Measurements from ENCODE around the gene KCNQ5. TPM values are rescaled to one million over a fixed set of nuclear protein-coding genes. Genes with fewer than 3 reads are reported as not detected.

Gene KCNQ5
- total RNA-seq, 1 donor from 2014 or later: 2.1 TPM

GRCh38 chr6:72720464-72720863 lies 98.6 kb downstream of the KCNQ5 start:
- DNase-seq (ENCODE audit: low read depth): no peak
- H3K27me3 ChIP-seq (ENCODE audit: control insufficient read depth, insufficient read depth, low read length): no peaks in the 10 kb centered on the region
- no peak for TF ChIP-seq CTCF (IDR thresholded peaks at IDR 0.05; ENCODE audit: insufficient read depth, low read length, severe bottlenecking)
- H3K36me3 ChIP-seq (ENCODE audit: control insufficient read depth, insufficient read depth, low read length): no peaks in the 10 kb centered on the region
- H3K4me3 ChIP-seq (ENCODE audit: low read depth, low read length): no peak overlapping the region
- no peak for FAIRE-seq

GRCh38 chr6:72721346-72721745 lies 99.5 kb downstream of the KCNQ5 start:
- Histone ChIP-seq H3K27me3 (ENCODE audit: control insufficient read depth, insufficient read depth, low read length) (no peaks in the 10 kb centered on the region), H3K36me3 (ENCODE audit: control insufficient read depth, insufficient read depth, low read length) (no peaks in the 10 kb centered on the region), H3K4me3 (ENCODE audit: low read depth, low read length) (no peak overlapping the region)
- TF ChIP-seq CTCF (IDR thresholded peaks at IDR 0.05; ENCODE audit: insufficient read depth, low read length, severe bottlenecking): no peak
- DNase-seq (ENCODE audit: low read depth) (no peak), FAIRE-seq (no peak)

GRCh38 chr6:72724545-72724944 lies 102.7 kb downstream of the KCNQ5 start:
- TF ChIP-seq CTCF (IDR thresholded peaks at IDR 0.05; ENCODE audit: insufficient read depth, low read length, severe bottlenecking): no peak
- Histone ChIP-seq H3K36me3 (ENCODE audit: control insufficient read depth, insufficient read depth, low read length) (no peaks in the 10 kb centered on the region), H3K4me3 (ENCODE audit: low read depth, low read length) (no peak overlapping the region), H3K27me3 (ENCODE audit: control insufficient read depth, insufficient read depth, low read length) (no peaks in the 10 kb centered on the region)
- DNase-seq (ENCODE audit: low read depth) (no peak), FAIRE-seq (no peak)

- no peak for TF ChIP-seq CTCF (IDR thresholded peaks at IDR 0.05; ENCODE audit: insufficient read depth, low read length, severe bottlenecking)
- H3K4me3 ChIP-seq (ENCODE audit: low read depth, low read length): no peak overlapping the region
- DNase-seq (ENCODE audit: low read depth) (no peak), FAIRE-seq (no peak)
- H3K36me3 ChIP-seq (ENCODE audit: control insufficient read depth, insufficient read depth, low read length): no peaks in the 10 kb centered on the region
- no peaks in the 10 kb centered on the region for H3K27me3 ChIP-seq (ENCODE audit: control insufficient read depth, insufficient read depth, low read length)
Measured at GRCh38 chr6:72728706-72729343, 107.0 kb downstream of the KCNQ5 start.

- no peak for TF ChIP-seq CTCF (IDR thresholded peaks at IDR 0.05; ENCODE audit: insufficient read depth, low read length, severe bottlenecking)
- no peaks in the 10 kb centered on the region for H3K27me3 ChIP-seq (ENCODE audit: control insufficient read depth, insufficient read depth, low read length)
- DNase-seq (ENCODE audit: low read depth) (peak; percentile 19), FAIRE-seq (no peak)
- no peaks in the 10 kb centered on the region for H3K36me3 ChIP-seq (ENCODE audit: control insufficient read depth, insufficient read depth, low read length)
- no peak overlapping the region for H3K4me3 ChIP-seq (ENCODE audit: low read depth, low read length)
Measured at GRCh38 chr6:72733045-72733444, 111.2 kb downstream of the KCNQ5 start.

GRCh38 chr6:72738091-72738490 lies 116.2 kb downstream of the KCNQ5 start:
- TF ChIP-seq CTCF (IDR thresholded peaks at IDR 0.05; ENCODE audit: insufficient read depth, low read length, severe bottlenecking): no peak
- no peaks in the 10 kb centered on the region for H3K36me3 ChIP-seq (ENCODE audit: control insufficient read depth, insufficient read depth, low read length)
- no peaks in the 10 kb centered on the region for H3K27me3 ChIP-seq (ENCODE audit: control insufficient read depth, insufficient read depth, low read length)
- FAIRE-seq (no peak), DNase-seq (ENCODE audit: low read depth) (no peak)
- no peak overlapping the region for H3K4me3 ChIP-seq (ENCODE audit: low read depth, low read length)

All from bronchial epithelial cell (primary cell).